Stimulated activated CD8-positive, alpha-beta memory T cell treated with anti-CD3 and anti-CD28 coated beads, Interleukin-7, amount 100 ng/mL, for 1 hour (primary cell): ENCODE measurements around the gene PRKCZ.
A peak's percentile ranks its signal among the peaks of the same experiment; 100 is the strongest.

Experiments used
- DNase-seq, 2 donors: peaks; one replicate each; pipeline ENCODE4 v3.0.0-alpha.2; 2020; ENCODE audit warnings: low read depth in 2 of 2

Gene PRKCZ

GRCh38 chr1:2049718-2050431 lies at the start of gene PRKCZ:
TSS of gene PRKCZ (plus strand) at chr1:2050411. CDS start at chr1:2050631, 220 bp downstream.
- peak; percentile 89 to 90 for DNase-seq

GRCh38 chr1:2000432-2000831 lies 49.8 kb upstream of the PRKCZ start:
- DNase-seq, result no peak

- DNase-seq, result no peak
Observed at GRCh38 chr1:2000850-2001249, 49.4 kb upstream of the PRKCZ start.

GRCh38 chr1:2001773-2002411 lies 48.3 kb upstream of the PRKCZ start:
- DNase-seq, result no peak

GRCh38 chr1:2003541-2004131 lies 46.6 kb upstream of the PRKCZ start, which contains the start of gene CFAP74:
TSS of gene CFAP74 (minus strand) at chr1:2003786. CDS start at chr1:1990956, 12,830 bp downstream.
- no peak for DNase-seq

GRCh38 chr1:2004856-2005255 lies 45.4 kb upstream of the PRKCZ start:
- no peak for DNase-seq

GRCh38 chr1:2009101-2010053 lies 40.8 kb upstream of the PRKCZ start:
- DNase-seq, result no peak

GRCh38 chr1:2014181-2014580 lies 36.0 kb upstream of the PRKCZ start:
- DNase-seq, result no peak

GRCh38 chr1:2014741-2015735 lies 35.2 kb upstream of the PRKCZ start:
- DNase-seq, result no peak

- no peak for DNase-seq
Observed at GRCh38 chr1:2016123-2016522, 34.1 kb upstream of the PRKCZ start.

GRCh38 chr1:2018217-2019171 lies 31.7 kb upstream of the PRKCZ start:
- DNase-seq, result no peak

GRCh38 chr1:2019172-2019543 lies 31.1 kb upstream of the PRKCZ start, which contains the start of gene GABRD:
TSS of gene GABRD (plus strand) at chr1:2019345. CDS start at chr1:2019424, 79 bp downstream.
- no peak for DNase-seq

GRCh38 chr1:2019571-2020309 lies 30.5 kb upstream of the PRKCZ start:
- no peak for DNase-seq

- DNase-seq, result no peak
Observed at GRCh38 chr1:2020310-2020655, 29.9 kb upstream of the PRKCZ start.

- DNase-seq, result no peak
Observed at GRCh38 chr1:2021550-2021949, 28.7 kb upstream of the PRKCZ start.

- no peak for DNase-seq
Observed at GRCh38 chr1:2022063-2022770, 28.0 kb upstream of the PRKCZ start.

- no peak for DNase-seq
Observed at GRCh38 chr1:2023187-2023586, 27.0 kb upstream of the PRKCZ start.

GRCh38 chr1:2024451-2024850 lies 25.8 kb upstream of the PRKCZ start:
- no peak for DNase-seq
